ENCODE data around the gene CNOT3.

Gene CNOT3

DNA sequence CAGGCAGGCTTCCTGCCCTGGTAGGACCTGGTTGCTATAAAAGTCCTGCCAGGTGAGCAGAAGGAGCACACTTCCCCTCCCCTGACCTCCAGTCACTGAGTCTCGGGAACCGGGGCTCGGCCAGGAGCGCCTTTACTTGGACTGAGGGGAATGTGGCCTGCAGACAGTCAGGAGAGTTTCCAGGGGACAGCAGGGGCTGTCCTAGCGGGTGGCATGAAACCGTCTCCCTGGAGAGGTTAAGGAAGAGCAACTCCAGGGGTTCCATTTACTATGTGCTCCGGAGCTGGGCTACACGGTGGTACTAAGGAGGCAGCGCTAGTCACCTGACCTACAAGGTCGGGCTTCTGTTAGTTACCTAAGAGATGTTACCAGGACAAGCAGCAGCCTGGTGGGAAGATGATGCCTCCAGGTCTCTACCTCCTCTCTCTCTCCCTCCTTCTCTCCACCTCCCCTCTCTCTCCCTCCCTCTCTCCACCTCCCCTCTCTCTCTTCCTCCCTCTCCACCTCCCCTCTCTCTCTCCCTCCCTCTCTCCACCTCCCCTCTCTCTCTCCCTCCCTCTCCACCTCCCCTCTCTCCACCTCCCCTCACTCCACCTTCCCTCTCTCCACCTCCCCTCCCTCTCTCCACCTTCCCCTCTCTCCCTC lies 4.1 kb upstream of the CNOT3 start:
- no peak for DNase-seq (ENCODE audit: low read depth)
- TF ChIP-seq, protein P1, sequence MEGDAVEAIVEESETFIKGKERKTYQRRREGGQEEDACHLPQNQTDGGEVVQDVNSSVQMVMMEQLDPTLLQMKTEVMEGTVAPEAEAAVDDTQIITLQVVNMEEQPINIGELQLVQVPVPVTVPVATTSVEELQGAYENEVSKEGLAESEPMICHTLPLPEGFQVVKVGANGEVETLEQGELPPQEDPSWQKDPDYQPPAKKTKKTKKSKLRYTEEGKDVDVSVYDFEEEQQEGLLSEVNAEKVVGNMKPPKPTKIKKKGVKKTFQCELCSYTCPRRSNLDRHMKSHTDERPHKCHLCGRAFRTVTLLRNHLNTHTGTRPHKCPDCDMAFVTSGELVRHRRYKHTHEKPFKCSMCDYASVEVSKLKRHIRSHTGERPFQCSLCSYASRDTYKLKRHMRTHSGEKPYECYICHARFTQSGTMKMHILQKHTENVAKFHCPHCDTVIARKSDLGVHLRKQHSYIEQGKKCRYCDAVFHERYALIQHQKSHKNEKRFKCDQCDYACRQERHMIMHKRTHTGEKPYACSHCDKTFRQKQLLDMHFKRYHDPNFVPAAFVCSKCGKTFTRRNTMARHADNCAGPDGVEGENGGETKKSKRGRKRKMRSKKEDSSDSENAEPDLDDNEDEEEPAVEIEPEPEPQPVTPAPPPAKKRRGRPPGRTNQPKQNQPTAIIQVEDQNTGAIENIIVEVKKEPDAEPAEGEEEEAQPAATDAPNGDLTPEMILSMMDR (IDR thresholded peaks at IDR 0.05; ENCODE audit: control insufficient read depth, extremely low read depth, insufficient read depth), result no peak
- no peak overlapping the region for H3K4me3 ChIP-seq (ENCODE audit: low read depth, low read length)

DNA sequence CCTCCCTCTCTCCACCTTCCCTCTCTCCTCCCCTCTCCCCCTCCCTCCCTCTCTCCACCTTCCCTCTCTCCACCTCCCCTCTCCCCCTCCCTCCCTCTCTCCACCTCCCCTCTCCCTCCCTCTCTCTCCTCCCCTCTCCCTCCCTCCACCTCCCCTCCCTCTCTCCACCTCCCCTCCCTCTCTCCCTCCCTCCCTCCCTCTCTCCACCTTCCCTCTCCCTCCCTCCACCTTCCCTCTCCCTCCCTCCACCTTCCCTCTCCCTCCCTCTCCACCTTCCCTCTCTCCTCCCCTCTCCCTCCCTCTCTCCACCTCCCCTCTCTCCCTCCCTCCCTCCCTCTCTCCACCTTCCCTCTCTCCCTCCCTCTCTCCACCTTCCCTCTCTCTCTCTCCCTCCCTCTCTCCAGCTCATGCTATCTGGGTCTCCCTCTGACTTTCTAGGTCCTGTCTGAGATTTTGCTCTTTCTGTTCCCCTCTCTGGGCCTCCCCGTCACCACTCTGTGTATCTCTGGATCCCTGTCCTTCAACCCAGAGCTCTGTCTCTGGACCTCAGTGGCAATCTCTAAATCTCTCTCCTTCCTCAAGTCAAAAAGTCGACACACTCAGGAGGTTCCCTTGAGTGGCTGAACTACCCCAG lies 3.5 kb upstream of the CNOT3 start:
- no peak overlapping the region for H3K4me3 ChIP-seq (ENCODE audit: low read depth, low read length)
- no peak for DNase-seq (ENCODE audit: low read depth)
- TF ChIP-seq, protein P1 (IDR thresholded peaks at IDR 0.05; ENCODE audit: control insufficient read depth, extremely low read depth, insufficient read depth), result no peak

DNA sequence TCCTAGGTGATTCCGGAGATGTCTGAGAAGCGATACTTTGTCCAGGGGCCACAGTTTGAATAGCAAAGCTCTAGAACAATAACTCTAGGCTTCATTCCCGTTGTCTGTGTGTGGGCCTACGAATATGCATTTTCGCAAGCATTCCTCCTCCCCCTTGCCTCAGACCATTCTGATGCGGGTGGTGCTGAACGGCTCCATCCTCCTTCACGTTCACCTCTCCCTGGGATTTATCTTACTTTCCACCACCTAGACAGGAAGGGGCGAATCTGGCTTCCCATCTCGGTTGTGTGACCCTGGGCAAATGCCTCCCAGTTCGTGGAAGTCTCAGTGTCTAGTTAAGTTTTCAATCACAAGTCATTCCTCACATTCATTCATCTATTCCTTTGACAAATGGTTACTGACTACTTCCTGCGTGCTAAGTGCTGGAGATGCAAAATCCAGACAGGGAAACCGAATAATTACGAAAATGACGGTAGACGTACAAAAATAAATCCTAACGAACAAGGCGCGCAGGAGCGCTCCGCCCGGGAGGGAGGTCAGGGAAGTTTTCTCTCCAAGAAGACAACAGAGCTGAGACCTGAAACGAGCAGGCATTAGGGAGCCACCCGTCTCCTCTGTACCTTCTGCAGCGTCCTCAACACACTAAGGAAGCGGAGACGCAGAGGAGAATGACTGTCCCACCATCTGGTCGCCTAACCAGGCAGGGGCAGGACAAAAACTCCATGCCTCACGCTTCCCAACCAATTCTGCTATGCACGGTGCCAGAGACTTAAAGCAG lies 1.3 kb upstream of the CNOT3 start:
- DNase-seq (ENCODE audit: low read depth), result no peak
- TF ChIP-seq, protein P1 (IDR thresholded peaks at IDR 0.05; ENCODE audit: control insufficient read depth, extremely low read depth, insufficient read depth), result no peak
- peak overlapping the region; percentile 70 for H3K4me3 ChIP-seq (ENCODE audit: low read depth, low read length)

DNA sequence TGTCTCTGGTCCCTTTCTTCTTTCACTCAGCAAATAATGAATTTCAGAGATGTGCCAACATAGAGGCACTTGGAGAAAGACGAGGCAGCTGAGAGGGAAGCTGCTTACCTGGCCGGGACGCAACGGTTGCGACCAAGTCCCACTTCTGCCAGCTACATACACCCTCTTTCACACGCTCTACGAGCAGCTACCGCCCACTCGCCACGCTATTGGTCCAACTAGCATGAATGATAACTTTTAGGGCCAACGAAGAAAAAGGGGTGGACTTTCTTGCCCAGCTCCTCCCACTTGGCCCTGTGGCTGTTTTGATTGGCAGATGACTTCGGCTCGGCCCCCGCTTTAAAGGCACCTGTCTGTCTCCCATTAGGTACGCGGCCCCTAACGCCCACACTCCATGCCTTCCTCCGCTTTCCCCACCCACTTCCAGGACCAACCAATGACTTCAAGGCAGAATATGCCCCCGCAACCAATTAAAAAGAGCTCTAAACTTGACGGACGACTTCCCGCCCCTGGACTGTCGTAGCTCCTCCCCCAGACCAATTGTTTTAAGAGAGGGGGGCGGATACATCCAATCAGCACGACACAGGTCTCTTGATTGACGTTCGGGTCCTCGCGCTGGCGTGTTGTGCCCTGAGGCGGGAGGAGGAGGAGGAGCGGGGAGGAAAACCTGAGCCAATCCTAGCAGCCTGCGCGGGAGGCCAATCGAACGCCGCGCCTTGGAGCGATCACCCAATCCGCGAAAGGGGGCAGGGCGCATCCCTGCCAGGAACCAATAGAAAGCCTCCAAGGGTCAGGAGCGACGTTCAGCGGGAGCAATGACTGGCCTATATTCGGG lies 481 bp upstream of the CNOT3 start:
- TF ChIP-seq, protein P1 (IDR thresholded peaks at IDR 0.05; ENCODE audit: control insufficient read depth, extremely low read depth, insufficient read depth), result no peak

DNA sequence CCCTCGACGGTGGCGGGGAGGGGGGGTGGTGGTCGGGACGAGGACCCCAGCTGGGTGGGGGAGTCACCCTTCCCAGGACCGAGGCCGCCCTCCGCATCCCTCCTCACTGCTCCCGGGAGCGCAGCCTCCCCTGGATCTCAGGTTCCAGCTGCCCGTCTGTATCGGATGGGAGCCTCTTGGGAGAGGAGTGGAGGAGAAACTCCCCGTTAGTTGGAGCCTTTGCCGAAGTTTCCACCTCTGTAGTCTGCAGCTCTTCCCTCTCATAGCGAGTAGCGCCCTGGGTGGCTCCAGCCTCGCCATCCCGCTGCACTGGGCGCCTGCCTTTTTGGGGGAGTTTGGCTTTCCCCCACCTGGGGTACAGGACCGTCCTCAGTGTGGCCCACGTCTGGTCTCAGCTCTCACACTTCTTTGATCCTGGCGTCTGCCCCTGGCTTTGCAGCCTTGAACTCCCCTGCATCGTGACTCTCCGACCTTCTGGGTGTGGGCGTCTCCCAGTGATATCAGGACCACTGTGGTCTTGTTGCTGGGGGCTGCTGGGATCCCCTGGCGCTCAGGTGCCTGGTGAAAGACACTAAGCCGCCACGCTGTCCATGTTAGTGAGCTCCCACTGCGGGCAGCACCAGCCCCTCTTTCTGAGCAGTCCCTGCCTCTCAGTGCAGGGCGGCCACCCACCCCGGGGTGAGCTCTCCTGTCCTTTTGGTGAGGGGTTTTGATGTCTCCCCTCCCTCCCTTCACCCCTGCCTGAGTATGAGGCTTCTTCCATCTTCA lies 1.1 kb downstream of the CNOT3 start:
- no peak for DNase-seq (ENCODE audit: low read depth)
- TF ChIP-seq, protein P1 (IDR thresholded peaks at IDR 0.05; ENCODE audit: control insufficient read depth, extremely low read depth, insufficient read depth), result no peak
- peak overlapping the region; percentile 68 for H3K4me3 ChIP-seq (ENCODE audit: low read depth, low read length)

More for the DNA sequence above, 481 bp upstream of the CNOT3 start:
- peak; percentile 100 for DNase-seq (ENCODE audit: low read depth)
- H3K4me3 ChIP-seq (ENCODE audit: low read depth, low read length), result peak overlapping the region; percentile 70

DNA sequence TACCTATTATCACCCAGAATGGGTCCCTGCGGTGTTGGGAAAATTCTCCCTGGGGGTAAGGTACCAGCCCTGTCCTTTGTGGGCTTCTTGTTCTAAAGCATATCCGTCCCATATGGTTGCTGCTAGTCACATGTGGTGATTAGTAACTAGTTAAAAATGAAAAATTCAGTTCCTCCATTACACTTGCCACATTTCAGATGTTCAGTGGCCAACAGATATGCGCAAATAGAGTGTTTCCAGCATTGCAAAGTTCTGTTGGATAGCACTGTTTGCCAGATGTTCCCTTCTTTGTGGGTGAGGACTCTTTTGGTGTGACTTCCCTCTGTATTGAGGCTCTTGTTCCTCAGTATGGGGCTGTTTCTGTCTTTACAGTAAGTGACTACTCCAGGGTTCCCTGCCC lies 3.8 kb downstream of the CNOT3 start:
- H3K4me3 ChIP-seq (ENCODE audit: low read depth, low read length), result no peak overlapping the region
- no peak for DNase-seq (ENCODE audit: low read depth)
- TF ChIP-seq, protein P1 (IDR thresholded peaks at IDR 0.05; ENCODE audit: control insufficient read depth, extremely low read depth, insufficient read depth), result no peak
